ENCODE measurements around the gene JADE2.

The JADE2 gene

GRCh38 chr5:134583766-134584165 is 58.3 kb downstream of the JADE2 start:
- no peak for ATAC-seq
- TF ChIP-seq, protein P1, sequence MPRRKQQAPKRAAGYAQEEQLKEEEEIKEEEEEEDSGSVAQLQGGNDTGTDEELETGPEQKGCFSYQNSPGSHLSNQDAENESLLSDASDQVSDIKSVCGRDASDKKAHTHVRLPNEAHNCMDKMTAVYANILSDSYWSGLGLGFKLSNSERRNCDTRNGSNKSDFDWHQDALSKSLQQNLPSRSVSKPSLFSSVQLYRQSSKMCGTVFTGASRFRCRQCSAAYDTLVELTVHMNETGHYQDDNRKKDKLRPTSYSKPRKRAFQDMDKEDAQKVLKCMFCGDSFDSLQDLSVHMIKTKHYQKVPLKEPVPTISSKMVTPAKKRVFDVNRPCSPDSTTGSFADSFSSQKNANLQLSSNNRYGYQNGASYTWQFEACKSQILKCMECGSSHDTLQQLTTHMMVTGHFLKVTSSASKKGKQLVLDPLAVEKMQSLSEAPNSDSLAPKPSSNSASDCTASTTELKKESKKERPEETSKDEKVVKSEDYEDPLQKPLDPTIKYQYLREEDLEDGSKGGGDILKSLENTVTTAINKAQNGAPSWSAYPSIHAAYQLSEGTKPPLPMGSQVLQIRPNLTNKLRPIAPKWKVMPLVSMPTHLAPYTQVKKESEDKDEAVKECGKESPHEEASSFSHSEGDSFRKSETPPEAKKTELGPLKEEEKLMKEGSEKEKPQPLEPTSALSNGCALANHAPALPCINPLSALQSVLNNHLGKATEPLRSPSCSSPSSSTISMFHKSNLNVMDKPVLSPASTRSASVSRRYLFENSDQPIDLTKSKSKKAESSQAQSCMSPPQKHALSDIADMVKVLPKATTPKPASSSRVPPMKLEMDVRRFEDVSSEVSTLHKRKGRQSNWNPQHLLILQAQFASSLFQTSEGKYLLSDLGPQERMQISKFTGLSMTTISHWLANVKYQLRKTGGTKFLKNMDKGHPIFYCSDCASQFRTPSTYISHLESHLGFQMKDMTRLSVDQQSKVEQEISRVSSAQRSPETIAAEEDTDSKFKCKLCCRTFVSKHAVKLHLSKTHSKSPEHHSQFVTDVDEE (CRISPR knock-in tag; IDR thresholded peaks at IDR 0.05) = no peak
- TF ChIP-seq, protein P2, sequence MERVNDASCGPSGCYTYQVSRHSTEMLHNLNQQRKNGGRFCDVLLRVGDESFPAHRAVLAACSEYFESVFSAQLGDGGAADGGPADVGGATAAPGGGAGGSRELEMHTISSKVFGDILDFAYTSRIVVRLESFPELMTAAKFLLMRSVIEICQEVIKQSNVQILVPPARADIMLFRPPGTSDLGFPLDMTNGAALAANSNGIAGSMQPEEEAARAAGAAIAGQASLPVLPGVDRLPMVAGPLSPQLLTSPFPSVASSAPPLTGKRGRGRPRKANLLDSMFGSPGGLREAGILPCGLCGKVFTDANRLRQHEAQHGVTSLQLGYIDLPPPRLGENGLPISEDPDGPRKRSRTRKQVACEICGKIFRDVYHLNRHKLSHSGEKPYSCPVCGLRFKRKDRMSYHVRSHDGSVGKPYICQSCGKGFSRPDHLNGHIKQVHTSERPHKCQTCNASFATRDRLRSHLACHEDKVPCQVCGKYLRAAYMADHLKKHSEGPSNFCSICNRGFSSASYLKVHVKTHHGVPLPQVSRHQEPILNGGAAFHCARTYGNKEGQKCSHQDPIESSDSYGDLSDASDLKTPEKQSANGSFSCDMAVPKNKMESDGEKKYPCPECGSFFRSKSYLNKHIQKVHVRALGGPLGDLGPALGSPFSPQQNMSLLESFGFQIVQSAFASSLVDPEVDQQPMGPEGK (CRISPR knock-in tag; IDR thresholded peaks at IDR 0.05; ENCODE audit: borderline replicate concordance) = no peak
- no peak for TF ChIP-seq ZNF8 (CRISPR knock-in tag; IDR thresholded peaks at IDR 0.05)

GRCh38 chr5:134584662-134585061 is 59.2 kb downstream of the JADE2 start:
- no peak for TF ChIP-seq PPARA (CRISPR knock-in tag; IDR thresholded peaks at IDR 0.05; ENCODE audit: borderline replicate concordance)
- no peak for TF ChIP-seq SNAI2 (CRISPR knock-in tag; IDR thresholded peaks at IDR 0.05)
- no peak for TF ChIP-seq ZNF8 (CRISPR knock-in tag; IDR thresholded peaks at IDR 0.05)
- no peak for TF ChIP-seq ZFP30 (CRISPR knock-in tag; IDR thresholded peaks at IDR 0.05)
- TF ChIP-seq CSDC2 (CRISPR knock-in tag; IDR thresholded peaks at IDR 0.05) = no peak
- TF ChIP-seq ESRRG (CRISPR knock-in tag; IDR thresholded peaks at IDR 0.05) = no peak
- TF ChIP-seq OSR1 (CRISPR knock-in tag; IDR thresholded peaks at IDR 0.05) = no peak
- no peak for TF ChIP-seq TOX (CRISPR knock-in tag; IDR thresholded peaks at IDR 0.05; ENCODE audit: borderline replicate concordance)
- TF ChIP-seq ISL1 (CRISPR knock-in tag; IDR thresholded peaks at IDR 0.05) = no peak
- no peak for TF ChIP-seq ZNF565 (CRISPR knock-in tag; conservative IDR thresholded peaks at IDR 0.05; ENCODE audit: low read depth)
- TF ChIP-seq POU6F1 (CRISPR knock-in tag; IDR thresholded peaks at IDR 0.05; ENCODE audit: borderline replicate concordance, low read depth) = no peak
- no peak for TF ChIP-seq ARNTL (CRISPR knock-in tag; IDR thresholded peaks at IDR 0.05; ENCODE audit: borderline replicate concordance, low read depth)
- no peak for TF ChIP-seq ZFP3 (CRISPR knock-in tag; IDR thresholded peaks at IDR 0.05)
- TF ChIP-seq, protein P3, sequence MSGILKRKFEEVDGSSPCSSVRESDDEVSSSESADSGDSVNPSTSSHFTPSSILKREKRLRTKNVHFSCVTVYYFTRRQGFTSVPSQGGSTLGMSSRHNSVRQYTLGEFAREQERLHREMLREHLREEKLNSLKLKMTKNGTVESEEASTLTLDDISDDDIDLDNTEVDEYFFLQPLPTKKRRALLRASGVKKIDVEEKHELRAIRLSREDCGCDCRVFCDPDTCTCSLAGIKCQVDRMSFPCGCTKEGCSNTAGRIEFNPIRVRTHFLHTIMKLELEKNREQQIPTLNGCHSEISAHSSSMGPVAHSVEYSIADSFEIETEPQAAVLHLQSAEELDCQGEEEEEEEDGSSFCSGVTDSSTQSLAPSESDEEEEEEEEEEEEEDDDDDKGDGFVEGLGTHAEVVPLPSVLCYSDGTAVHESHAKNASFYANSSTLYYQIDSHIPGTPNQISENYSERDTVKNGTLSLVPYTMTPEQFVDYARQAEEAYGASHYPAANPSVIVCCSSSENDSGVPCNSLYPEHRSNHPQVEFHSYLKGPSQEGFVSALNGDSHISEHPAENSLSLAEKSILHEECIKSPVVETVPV (CRISPR knock-in tag; IDR thresholded peaks at IDR 0.05) = no peak
- TF ChIP-seq, protein P1 (CRISPR knock-in tag; IDR thresholded peaks at IDR 0.05) = no peak
- no peak for TF ChIP-seq RARB (CRISPR knock-in tag; IDR thresholded peaks at IDR 0.05)
- no peak for TF ChIP-seq ZNF70 (CRISPR knock-in tag; IDR thresholded peaks at IDR 0.05)
- no peak for TF ChIP-seq GLIS3 (CRISPR knock-in tag; IDR thresholded peaks at IDR 0.05)
- no peak for ATAC-seq

- ATAC-seq = no peak
- TF ChIP-seq ZNF70 (CRISPR knock-in tag; IDR thresholded peaks at IDR 0.05) (no peak), ESRRG (CRISPR knock-in tag; IDR thresholded peaks at IDR 0.05) (no peak), CREB5 (CRISPR knock-in tag; IDR thresholded peaks at IDR 0.05; ENCODE audit: low read depth) (no peak), TCF4 (CRISPR knock-in tag; IDR thresholded peaks at IDR 0.05; ENCODE audit: borderline replicate concordance) (no peak), PPARA (CRISPR knock-in tag; IDR thresholded peaks at IDR 0.05; ENCODE audit: borderline replicate concordance) (no peak), ZC3H10 (CRISPR knock-in tag; IDR thresholded peaks at IDR 0.05) (no peak), ZFP3 (CRISPR knock-in tag; IDR thresholded peaks at IDR 0.05) (no peak), GLIS3 (CRISPR knock-in tag; IDR thresholded peaks at IDR 0.05) (no peak)
- TF ChIP-seq, protein P1 (CRISPR knock-in tag; IDR thresholded peaks at IDR 0.05) = no peak
These were observed 60.5 kb downstream of the JADE2 start for GRCh38 chr5:134585966-134586365.

Measured in SK-N-SH treated with all-trans-retinoic acid at 6 μM for 48 hours (cell line).